Measurements from ENCODE around the gene TMEM252.
A peak's percentile ranks its signal among the peaks of the same experiment; 100 is the strongest.

Gene TMEM252, protein sequence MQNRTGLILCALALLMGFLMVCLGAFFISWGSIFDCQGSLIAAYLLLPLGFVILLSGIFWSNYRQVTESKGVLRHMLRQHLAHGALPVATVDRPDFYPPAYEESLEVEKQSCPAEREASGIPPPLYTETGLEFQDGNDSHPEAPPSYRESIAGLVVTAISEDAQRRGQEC

DNA sequence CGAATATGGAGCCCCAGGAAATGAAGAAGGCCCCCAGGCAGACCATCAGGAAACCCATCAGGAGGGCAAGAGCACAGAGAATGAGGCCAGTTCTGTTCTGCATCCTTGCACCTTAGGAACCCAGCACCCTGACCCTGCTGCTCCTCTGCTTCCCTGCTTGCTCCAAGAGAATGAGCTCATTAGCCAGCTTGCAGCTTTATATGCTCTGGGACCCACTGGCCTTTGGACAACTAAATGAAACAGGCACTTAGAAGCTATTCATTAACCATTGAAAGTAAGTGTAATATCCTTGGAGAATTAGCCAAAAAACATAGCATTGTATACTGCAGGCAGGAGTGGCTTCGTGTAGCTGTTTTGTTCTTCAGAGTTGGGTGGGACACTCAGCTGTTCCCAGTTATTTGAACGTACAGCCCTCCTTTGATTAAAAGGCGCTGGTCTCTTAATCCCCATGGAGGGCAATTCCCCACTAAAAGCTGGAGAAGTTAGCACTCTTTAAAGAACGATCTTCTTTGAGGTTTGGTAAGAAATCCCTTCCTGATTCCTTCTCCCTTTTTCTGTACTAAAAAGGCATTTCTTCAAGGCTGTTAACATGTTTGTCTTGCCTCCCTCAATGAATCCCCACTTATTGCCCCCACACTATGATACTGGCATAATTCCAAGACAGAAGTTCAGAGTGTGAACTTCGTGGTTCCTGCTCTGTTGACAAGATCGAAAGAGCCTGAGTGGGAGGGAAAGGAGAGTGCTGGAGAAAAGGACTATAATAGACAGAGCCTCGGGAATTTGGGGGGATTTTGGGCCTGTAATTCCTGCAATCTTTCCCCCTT is at the start of gene TMEM252:
Gene TMEM252, minus strand, starts transcription at position 172 of the 824 bp plus-strand sequence. Its CDS starts 69 bp downstream, at position 103.
- Histone ChIP-seq H4K20me1 (no peaks in the 10 kb centered on the region), H3K27ac (no peak within 1 kb of the TSS; a peak in 1 of 22 replicates), H3K9me3 (replicated peaks in 1 of 11) (no peaks in the 10 kb centered on the region), H3K27me3 (no peaks in the 10 kb centered on the region), H3K4me3 (no peak within 1 kb of the TSS), H3K9ac (no peak within 1 kb of the TSS), H3K4me2 (peak within 1 kb of the TSS in 10 of 11 experiments; percentile 2 to 63 (median 29); a peak in 17 of 22 replicates), H3K4me1 (peaks cover 3 to 30% (median 22%) of the 10 kb centered on the region in 10 experiments; a peak in 19 of 20 replicates), H3K36me3 (no peaks in the 10 kb centered on the region)
- no peak for TF ChIP-seq Cebpa-rat (IDR thresholded peaks at IDR 0.05)

DNA sequence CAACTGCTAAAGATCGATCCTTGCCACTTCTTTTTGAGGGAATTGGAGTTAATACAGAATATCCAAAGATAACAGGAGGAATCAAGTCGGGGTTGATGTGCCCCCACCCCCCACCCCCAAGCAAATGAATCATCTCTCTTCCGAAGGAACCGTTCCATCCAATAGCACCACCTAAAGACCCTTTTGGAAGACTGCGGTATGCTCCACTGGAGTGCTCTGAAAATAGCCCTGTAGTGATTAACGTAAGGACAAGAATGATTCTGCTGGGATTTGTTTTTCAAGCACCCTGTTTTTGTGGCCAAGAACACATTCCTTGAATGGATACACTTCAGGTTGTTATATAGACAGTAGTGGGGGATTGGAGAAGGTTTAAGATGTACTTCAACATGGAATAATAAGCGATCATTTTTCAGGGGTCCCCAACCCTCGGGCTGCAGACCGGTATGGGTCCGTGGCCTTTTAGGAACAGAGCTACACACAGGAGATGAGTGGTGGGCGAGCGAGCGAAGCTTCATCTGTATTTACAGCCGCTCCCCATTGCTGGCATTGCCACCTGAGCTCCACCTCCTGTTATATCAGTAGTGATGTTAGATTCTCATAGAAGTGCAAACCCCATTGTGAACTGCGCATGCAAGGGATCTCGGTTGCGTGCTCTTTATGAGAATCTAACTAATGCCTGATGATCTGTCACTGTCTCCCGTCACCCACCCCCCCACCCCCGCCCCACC is 44.5 kb upstream of the TMEM252 start:
- Histone ChIP-seq H4K20me1 (no peaks in the 10 kb centered on the region), H3K4me3 (no peak overlapping the region), H3K27ac (no peak overlapping the region), H3K4me2 (no peak overlapping the region), H3K4me1 (peaks cover 7 to 30% (median 20%) of the 10 kb centered on the region in 10 experiments; a peak in 19 of 20 replicates), H3K36me3 (no peaks in the 10 kb centered on the region), H3K9me3 (replicated peaks in 1 of 11) (peaks cover 0 to 7% (median 5%) of the 10 kb centered on the region in 11 experiments; a peak in 7 of 22 replicates), H3K27me3 (no peaks in the 10 kb centered on the region), H3K9ac (no peak overlapping the region)
- no peak for TF ChIP-seq Cebpa-rat (IDR thresholded peaks at IDR 0.05)

DNA sequence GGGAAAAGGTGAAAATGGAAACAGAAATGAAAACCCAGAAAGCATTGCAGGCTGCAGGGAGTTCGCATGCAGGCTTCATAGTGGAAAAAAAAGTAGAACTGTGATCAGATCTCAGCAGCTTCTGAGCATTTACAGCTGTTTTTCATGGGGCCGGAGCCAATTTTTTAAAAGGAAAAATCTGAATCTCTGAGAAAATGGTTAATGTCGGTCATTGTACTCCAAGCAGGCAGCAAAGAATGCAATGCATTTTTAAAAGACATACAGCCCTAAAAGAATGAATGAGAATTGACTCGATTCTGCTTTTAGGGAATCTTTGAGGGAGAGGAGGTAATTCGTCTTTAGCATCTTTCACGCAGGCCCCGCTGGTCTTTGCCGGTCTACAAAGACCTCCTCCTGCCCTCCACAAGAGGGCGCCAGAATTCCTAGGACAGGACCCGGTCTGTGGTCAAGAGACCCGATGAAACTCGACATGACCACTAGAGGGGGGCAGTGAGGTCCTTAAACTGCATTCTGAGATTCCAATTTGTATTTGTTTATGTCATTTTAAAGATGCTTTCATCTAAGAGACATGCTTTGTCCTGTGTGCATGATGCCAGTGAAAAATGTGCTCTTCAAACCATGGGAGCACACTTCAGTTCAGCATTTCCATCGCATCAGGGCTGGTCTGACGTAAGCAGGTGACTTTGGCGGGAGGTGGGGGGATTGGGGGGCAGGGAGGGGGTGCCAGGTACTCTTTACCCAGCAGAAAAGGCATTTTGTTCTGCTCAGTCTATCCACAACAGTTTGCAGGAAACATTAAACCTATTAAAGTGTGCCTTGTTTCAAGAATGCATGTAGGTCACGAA is 43.7 kb upstream of the TMEM252 start:
- Histone ChIP-seq H3K4me3 (no peak overlapping the region), H3K9ac (no peak overlapping the region), H3K27ac (no peak overlapping the region), H3K27me3 (no peaks in the 10 kb centered on the region), H3K4me2 (peak overlapping the region in 8 of 11 experiments; percentile 11 to 50 (median 32); a peak in 12 of 22 replicates), H3K36me3 (no peaks in the 10 kb centered on the region), H3K9me3 (replicated peaks in 1 of 11) (peaks cover 0 to 9% (median 5%) of the 10 kb centered on the region in 11 experiments; a peak in 6 of 22 replicates), H3K4me1 (peaks cover 7 to 30% (median 20%) of the 10 kb centered on the region in 10 experiments; a peak in 19 of 20 replicates), H4K20me1 (no peaks in the 10 kb centered on the region)
- TF ChIP-seq Cebpa-rat (IDR thresholded peaks at IDR 0.05): no peak

DNA sequence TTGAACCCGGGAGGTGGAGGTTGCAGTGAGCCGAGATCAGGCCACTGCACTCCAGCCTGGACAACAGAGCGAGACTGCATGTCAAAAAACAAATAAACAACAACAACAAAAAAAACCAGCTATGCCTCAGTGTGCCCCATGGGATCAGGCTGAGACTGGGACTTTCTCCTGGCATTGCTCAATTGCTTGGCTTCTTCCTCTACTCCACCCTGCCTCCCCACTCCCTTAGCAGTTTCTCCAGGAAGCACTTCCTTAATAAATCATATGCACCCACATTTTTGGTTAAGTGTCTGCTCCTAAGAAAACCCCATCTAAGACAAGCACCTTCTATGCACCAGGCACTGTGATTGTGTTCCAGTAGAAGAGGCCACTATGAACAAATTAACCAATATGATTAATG is 41.0 kb upstream of the TMEM252 start:
- H3K9ac ChIP-seq: no peak overlapping the region
- H3K36me3 ChIP-seq: no peaks in the 10 kb centered on the region
- TF ChIP-seq Cebpa-rat (IDR thresholded peaks at IDR 0.05): no peak
- peaks cover 0 to 4% (median 0%) of the 10 kb centered on the region in 11 experiments; a peak in 1 of 22 replicates for H3K9me3 ChIP-seq (replicated peaks in 1 of 11)
- peaks cover 21 to 52% (median 37%) of the 10 kb centered on the region in 10 experiments for H3K4me1 ChIP-seq
- H3K27me3 ChIP-seq: no peaks in the 10 kb centered on the region
- peak overlapping the region in 10 of 11 experiments; percentile 2 to 49 (median 34); a peak in 12 of 22 replicates for H3K4me2 ChIP-seq
- H3K27ac ChIP-seq: no peak overlapping the region
- no peaks in the 10 kb centered on the region for H4K20me1 ChIP-seq
- no peak overlapping the region for H3K4me3 ChIP-seq

DNA sequence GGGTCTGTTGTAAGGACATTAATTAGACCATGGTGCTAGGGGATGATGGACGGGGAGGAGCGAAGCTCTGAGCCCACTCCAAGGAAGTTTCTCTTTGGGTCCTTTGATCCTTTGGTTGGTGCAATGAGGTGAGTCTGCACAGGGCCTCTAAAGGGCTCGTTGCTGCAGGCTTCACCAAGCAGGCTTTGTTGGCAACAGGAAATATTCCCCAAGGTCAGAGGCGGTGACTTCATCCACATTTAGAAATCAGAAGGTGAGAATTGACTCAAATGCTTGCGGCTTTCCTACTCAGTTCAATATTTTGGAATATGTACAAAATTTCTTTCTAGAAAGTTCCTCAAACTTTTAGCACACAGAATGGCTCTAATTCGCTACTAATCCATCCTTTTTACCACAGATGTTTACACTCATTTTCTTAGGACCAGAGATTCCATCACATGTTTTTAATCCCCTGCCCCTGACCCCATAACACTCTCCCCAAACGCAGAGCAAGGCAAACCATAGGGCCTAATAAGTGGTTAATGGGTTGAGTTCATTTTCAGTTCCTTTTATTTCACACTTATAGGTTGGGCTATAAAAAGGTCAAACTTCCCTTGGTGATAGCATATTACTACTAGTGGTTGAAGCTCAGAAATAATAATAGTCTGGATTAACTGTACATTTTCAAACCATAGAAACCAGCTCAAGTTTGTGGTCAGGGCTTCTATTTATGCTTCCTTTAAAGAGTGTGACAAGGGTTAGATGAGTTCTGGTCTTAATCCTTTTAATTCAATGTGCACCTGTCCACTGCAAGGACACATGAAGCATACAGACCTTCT is 37.3 kb upstream of the TMEM252 start:
- Histone ChIP-seq H3K4me1 (peaks cover 21 to 40% (median 28%) of the 10 kb centered on the region in 10 experiments), H3K9me3 (replicated peaks in 1 of 11) (peaks cover 0 to 4% (median 0%) of the 10 kb centered on the region in 11 experiments; a peak in 1 of 22 replicates), H4K20me1 (no peaks in the 10 kb centered on the region), H3K27me3 (no peaks in the 10 kb centered on the region), H3K36me3 (no peaks in the 10 kb centered on the region), H3K9ac (no peak overlapping the region), H3K4me2 (peak overlapping the region; percentile 15 to 77 (median 56); a peak in 21 of 22 replicates), H3K27ac (no peak overlapping the region), H3K4me3 (no peak overlapping the region)
- no peak for TF ChIP-seq Cebpa-rat (IDR thresholded peaks at IDR 0.05)

DNA sequence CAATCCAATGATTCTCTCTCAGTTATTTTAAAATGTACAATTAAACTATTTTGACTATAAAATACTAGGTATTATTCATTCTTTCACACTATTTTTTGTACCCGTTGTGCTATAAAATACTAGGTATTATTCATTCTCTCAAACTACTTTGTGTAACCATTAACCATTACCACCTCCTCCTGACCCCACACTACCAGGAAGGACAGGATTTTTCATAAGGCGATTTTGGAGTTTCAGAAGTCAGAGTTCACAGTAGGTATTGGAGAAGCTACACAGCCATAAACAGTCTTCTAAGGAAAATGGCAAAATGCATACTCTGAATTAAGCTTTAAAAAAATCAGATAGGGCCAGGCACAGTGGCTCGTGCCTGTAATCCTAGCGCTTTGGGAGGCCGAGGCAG is 35.1 kb upstream of the TMEM252 start:
- no peak for TF ChIP-seq Cebpa-rat (IDR thresholded peaks at IDR 0.05)
- peaks cover 11 to 25% (median 17%) of the 10 kb centered on the region in 10 experiments for H3K4me1 ChIP-seq
- H3K27ac ChIP-seq: no peak overlapping the region

DNA sequence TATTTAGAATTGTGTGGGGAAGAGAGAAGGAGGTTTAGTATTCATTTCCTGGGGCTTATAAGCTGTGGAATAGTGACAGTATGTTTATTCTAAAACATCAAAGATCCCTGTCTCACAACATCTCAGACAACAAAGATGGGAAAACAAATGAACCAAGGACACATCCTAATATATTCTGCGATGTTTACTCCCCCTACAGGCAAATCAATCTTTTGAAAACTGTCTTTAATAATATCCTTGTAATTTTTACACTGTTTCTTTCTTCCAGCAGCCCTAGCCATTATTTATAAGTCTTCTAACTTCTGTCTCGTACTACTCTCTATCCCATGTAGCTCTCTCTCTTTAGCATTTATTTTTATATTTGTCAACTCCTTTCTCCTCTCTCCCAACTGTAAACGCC is 33.5 kb upstream of the TMEM252 start:
- Histone ChIP-seq H3K36me3 (0 out of 22 replicates have a peak, but pooled peaks cover 0 to 4% (median 0%) of the 10 kb centered on the region in 11 experiments), H3K4me2 (no peak overlapping the region), H3K9ac (no peak overlapping the region), H3K27ac (no peak overlapping the region), H3K27me3 (no peaks in the 10 kb centered on the region), H3K9me3 (replicated peaks in 1 of 11) (peaks cover 6 to 25% (median 12%) of the 10 kb centered on the region in 11 experiments; a peak in 21 of 22 replicates), H4K20me1 (no peaks in the 10 kb centered on the region), H3K4me1 (peaks cover 11 to 25% (median 17%) of the 10 kb centered on the region in 10 experiments), H3K4me3 (no peak overlapping the region)
- no peak for TF ChIP-seq Cebpa-rat (IDR thresholded peaks at IDR 0.05)

More for the DNA sequence above, 35.1 kb upstream of the TMEM252 start:
- Histone ChIP-seq H3K4me2 (no peak overlapping the region), H3K4me3 (no peak overlapping the region), H3K36me3 (0 out of 22 replicates have a peak, but pooled peaks cover 0 to 4% (median 0%) of the 10 kb centered on the region in 11 experiments), H3K9ac (no peak overlapping the region), H3K27me3 (no peaks in the 10 kb centered on the region), H4K20me1 (no peaks in the 10 kb centered on the region), H3K9me3 (replicated peaks in 1 of 11) (peaks cover 6 to 20% (median 12%) of the 10 kb centered on the region in 11 experiments; a peak in 21 of 22 replicates)
